ENCODE data around the gene IFIT3. TPM values are rescaled to one million over a fixed set of nuclear protein-coding genes. Genes with fewer than 3 reads are reported as not detected.
"Not testable (repeated sequence)": the region's sequence is repeated elsewhere in the genome, so short reads cannot be mapped to it uniquely, and the experiment has no call there.

The IFIT3 gene
- total RNA-seq, 1 donor from 2014 or later: 4.8 TPM

GRCh38 chr10:89304026-89304425, 23.8 kb upstream of the IFIT3 start:
- DNase-seq (ENCODE audit: low read depth, low spot score): no peak

- no peak for DNase-seq (ENCODE audit: low read depth, low spot score)
These were observed 23.4 kb upstream of the IFIT3 start for GRCh38 chr10:89304446-89304845.

GRCh38 chr10:89304925-89305324, 22.9 kb upstream of the IFIT3 start:
- DNase-seq (ENCODE audit: low read depth, low spot score): no peak

- no peak for DNase-seq (ENCODE audit: low read depth, low spot score)
These were observed 21.9 kb upstream of the IFIT3 start for GRCh38 chr10:89305766-89306433.

- DNase-seq (ENCODE audit: low read depth, low spot score): no peak
These were observed 21.1 kb upstream of the IFIT3 start for GRCh38 chr10:89306434-89307268.

- no peak for DNase-seq (ENCODE audit: low read depth, low spot score)
These were observed 20.6 kb upstream of the IFIT3 start for GRCh38 chr10:89307269-89307577.

GRCh38 chr10:89308266-89308665, 19.5 kb upstream of the IFIT3 start:
- DNase-seq (ENCODE audit: low read depth, low spot score): no peak

GRCh38 chr10:89308736-89309135, 19.1 kb upstream of the IFIT3 start:
- no peak for DNase-seq (ENCODE audit: low read depth, low spot score)

GRCh38 chr10:89309156-89310055, 18.4 kb upstream of the IFIT3 start:
- DNase-seq (ENCODE audit: low read depth, low spot score): no peak

GRCh38 chr10:89310056-89310893, 17.5 kb upstream of the IFIT3 start:
- no peak for DNase-seq (ENCODE audit: low read depth, low spot score)

GRCh38 chr10:89312973-89313372, 14.8 kb upstream of the IFIT3 start:
- DNase-seq (ENCODE audit: low read depth, low spot score): no peak

GRCh38 chr10:89314676-89315075, 13.1 kb upstream of the IFIT3 start:
- no peak for DNase-seq (ENCODE audit: low read depth, low spot score)

GRCh38 chr10:89318047-89318446, 9.8 kb upstream of the IFIT3 start:
- DNase-seq (ENCODE audit: low read depth, low spot score): not testable (repeated sequence)

GRCh38 chr10:89325081-89325480, 2.7 kb upstream of the IFIT3 start:
- not testable (repeated sequence) for DNase-seq (ENCODE audit: low read depth, low spot score)

- not testable (repeated sequence) for DNase-seq (ENCODE audit: low read depth, low spot score)
These were observed 1.9 kb upstream of the IFIT3 start for GRCh38 chr10:89325856-89326255.

GRCh38 chr10:89329151-89329550, 1.4 kb downstream of the IFIT3 start:
- DNase-seq (ENCODE audit: low read depth, low spot score): no peak

- not testable (repeated sequence) for DNase-seq (ENCODE audit: low read depth, low spot score)
These were observed 2.2 kb downstream of the IFIT3 start for GRCh38 chr10:89330014-89330413.

- DNase-seq (ENCODE audit: low read depth, low spot score): no peak
These were observed 2.9 kb downstream of the IFIT3 start for GRCh38 chr10:89330537-89331212.

GRCh38 chr10:89331487-89332122, 3.8 kb downstream of the IFIT3 start:
- not testable (repeated sequence) for DNase-seq (ENCODE audit: low read depth, low spot score)

GRCh38 chr10:89332123-89332633, 4.4 kb downstream of the IFIT3 start:
- DNase-seq (ENCODE audit: low read depth, low spot score): no peak

All from pulmonary artery endothelial cell (primary cell).